Central memory CD8-positive, alpha-beta T cell (primary cell): ENCODE measurements around the gene NCAPH2.

Experiments
- ATAC-seq: fragments of 150-1000 bp; cut with Tn5 transposase; replicated peaks from 2 replicates; pipeline ENCODE4 v1.10.0; 2022; ENCODE audit warnings: mild to moderate bottlenecking, moderate FRiP score, moderate number of reproducible peaks; ENCODE audit not compliant: poor library complexity, severe bottlenecking; ENCODE audit errors: extremely low read depth
- DNase-seq, 2 donors: peaks; one replicate each; pipeline ENCODE4 v3.0.0; 2021; ENCODE audit warnings: low spot score in 2 of 2
- H3K27ac Mint-ChIP-seq: one replicate; pipeline ENCODE4 v1.8.0; 2022; ENCODE audit warnings: low read depth, mild to moderate bottlenecking, moderate library complexity, mixed read lengths
- H3K27me3 Mint-ChIP-seq: one replicate; pipeline ENCODE4 v1.8.0; 2022; ENCODE audit warnings: mixed read lengths
- H3K36me3 Mint-ChIP-seq: one replicate; pipeline ENCODE4 v1.8.0; 2022; ENCODE audit warnings: mild to moderate bottlenecking, moderate library complexity, mixed read lengths; ENCODE audit not compliant: insufficient read depth
- H3K4me1 Mint-ChIP-seq: one replicate; pipeline ENCODE4 v1.8.0; 2022; ENCODE audit warnings: mixed read lengths
- H3K4me3 Mint-ChIP-seq: one replicate; pipeline ENCODE4 v1.8.0; 2022; ENCODE audit warnings: mild to moderate bottlenecking, moderate library complexity, mixed read lengths
- H3K9me3 Mint-ChIP-seq: one replicate; pipeline ENCODE4 v1.8.0; 2022; ENCODE audit warnings: mixed read lengths

The NCAPH2 gene

DNA sequence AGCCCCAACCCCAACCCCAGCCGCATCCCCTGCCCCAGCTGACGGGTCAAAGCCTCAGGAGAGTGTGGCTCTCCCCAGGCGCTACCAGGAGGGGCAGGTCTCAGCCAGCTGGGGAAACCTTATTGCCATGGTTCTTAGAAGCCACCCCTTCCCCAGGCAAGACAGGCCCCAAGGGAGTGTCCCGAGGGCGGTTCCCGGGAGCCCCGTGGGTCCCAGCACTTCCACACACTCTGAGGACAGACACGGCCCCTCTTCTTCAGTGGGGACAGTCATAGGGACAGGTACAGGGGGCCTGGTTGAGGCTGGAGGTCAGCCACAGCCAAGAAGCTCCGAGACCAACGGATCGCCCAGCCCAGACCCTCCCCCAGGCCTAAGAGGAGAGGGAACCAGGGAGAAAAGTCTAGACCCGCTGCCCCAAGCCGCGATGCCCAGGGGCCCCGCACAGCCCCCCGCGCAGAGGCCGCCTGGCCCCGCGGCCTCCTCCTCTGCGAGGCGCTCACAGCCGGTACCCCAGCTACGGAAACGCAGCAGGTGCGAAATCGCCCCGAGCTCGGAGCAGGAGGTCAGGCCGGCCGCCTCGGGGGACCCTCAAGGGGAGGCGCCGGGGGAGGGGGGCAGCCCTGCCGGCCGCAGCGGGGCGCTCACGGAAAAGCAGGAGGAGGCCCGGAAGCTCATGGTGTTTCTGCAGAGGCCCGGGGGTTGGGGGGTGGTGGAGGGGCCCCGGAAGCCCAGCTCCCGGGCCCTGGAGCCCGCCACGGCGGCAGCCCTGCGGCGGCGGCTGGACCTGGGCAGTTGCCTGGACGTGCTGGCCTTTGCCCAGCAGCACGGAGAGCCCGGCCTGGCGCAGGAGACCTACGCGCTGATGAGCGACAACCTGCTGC, 40.3 kb downstream of the NCAPH2 start:
- H3K27ac Mint-ChIP-seq, result peak overlapping the region; percentile 87
- H3K27me3 Mint-ChIP-seq, result no peaks in the 10 kb centered on the region
- peak; percentile 37 for ATAC-seq
- H3K36me3 Mint-ChIP-seq, result peaks cover 3% of the 10 kb centered on the region
- no peaks in the 10 kb centered on the region for H3K9me3 Mint-ChIP-seq
- peaks cover 35% of the 10 kb centered on the region for H3K4me1 Mint-ChIP-seq
- H3K4me3 Mint-ChIP-seq, result peak overlapping the region; percentile 57
- DNase-seq, result no peak

DNA sequence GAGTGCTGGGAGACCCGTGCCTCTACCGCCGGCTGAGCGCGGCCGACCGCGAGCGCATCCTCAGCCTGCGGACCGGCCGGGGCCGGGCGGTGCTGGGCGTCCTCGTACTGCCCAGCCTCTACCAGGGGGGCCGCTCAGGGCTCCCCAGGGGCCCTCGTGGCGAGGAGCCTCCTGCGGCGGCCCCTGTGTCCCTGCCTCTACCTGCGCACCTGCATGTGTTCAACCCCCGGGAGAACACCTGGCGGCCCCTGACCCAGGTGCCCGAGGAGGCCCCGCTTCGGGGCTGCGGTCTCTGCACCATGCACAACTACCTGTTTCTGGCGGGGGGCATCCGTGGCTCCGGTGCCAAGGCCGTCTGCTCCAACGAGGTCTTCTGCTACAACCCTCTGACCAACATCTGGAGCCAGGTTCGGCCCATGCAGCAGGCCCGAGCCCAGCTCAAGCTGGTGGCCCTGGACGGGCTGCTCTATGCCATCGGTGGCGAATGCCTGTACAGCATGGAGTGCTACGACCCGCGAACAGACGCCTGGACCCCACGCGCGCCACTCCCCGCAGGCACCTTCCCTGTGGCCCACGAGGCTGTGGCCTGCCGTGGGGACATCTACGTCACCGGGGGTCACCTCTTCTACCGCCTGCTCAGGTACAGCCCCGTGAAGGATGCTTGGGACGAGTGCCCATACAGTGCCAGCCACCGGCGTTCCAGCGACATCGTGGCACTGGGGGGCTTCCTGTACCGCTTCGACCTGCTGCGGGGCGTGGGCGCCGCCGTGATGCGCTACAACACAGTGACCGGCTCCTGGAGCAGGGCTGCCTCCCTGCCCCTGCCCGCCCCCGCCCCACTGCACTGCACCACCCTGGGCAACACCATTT, 41.1 kb downstream of the NCAPH2 start:
- peak overlapping the region; percentile 76 for H3K4me3 Mint-ChIP-seq
- no peak for DNase-seq
- peak overlapping the region; percentile 51 for H3K27ac Mint-ChIP-seq
- H3K36me3 Mint-ChIP-seq, result peaks cover 1% of the 10 kb centered on the region
- no peaks in the 10 kb centered on the region for H3K9me3 Mint-ChIP-seq
- H3K4me1 Mint-ChIP-seq, result peaks cover 35% of the 10 kb centered on the region
- no peaks in the 10 kb centered on the region for H3K27me3 Mint-ChIP-seq
- peak; percentile 1 for ATAC-seq

DNA sequence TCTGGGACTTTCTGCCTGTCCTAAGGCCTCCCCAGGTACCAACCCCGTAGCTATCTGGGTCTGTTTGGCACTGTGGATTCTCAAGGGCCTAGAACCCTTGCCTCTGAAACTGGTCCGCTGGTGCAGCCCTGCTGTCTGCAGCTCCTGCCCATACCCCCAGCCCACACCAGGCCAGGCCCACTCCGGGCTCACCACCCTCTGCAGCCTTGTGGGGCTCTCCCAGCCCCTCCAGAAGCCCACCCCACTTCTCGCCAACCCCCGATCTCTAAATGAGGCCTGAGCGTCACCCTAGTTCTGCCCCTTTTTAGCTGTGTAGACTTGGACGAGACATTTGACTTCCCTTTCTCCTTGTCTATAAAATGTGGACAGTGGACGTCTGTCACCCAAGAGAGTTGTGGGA, 42.4 kb downstream of the NCAPH2 start:
- no peak for DNase-seq
- H3K4me1 Mint-ChIP-seq, result peaks cover 24% of the 10 kb centered on the region
- H3K9me3 Mint-ChIP-seq, result no peaks in the 10 kb centered on the region
- no peaks in the 10 kb centered on the region for H3K27me3 Mint-ChIP-seq
- peak overlapping the region; percentile 76 for H3K4me3 Mint-ChIP-seq
- ATAC-seq, result no peak
- peak overlapping the region; percentile 91 for H3K27ac Mint-ChIP-seq
- H3K36me3 Mint-ChIP-seq, result peaks cover 1% of the 10 kb centered on the region

DNA sequence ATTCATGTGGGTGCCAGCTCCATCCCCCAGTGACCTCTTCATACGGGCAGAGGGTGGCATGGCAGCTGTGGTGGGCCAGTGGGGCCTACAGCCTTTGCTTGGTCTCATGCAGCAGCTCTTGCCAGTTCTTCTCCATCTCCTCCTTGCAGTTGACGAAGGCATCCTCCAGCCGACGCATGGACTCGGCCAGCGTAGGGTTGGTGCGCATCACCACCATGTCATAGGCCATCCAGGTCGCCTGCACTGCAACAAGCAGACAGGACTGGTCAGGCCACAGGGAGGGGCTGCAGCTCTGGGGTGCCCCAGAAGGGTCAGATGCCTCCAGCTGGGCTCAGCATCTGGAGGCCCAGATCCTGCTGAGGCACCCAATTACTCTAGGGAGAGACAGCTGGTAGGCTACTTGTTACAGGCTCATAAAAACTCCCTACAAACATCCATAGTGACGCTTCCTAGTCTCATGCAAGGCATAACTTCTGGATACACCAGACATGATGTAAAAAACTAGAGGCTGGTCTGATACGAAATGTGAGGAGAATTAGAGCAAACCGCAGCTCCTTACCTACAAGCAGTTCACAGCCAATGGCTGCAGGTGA, 43.2 kb downstream of the NCAPH2 start:
- H3K4me3 Mint-ChIP-seq, result peak overlapping the region; percentile 46
- peaks cover 4% of the 10 kb centered on the region for H3K36me3 Mint-ChIP-seq
- DNase-seq, result no peak

GRCh38 chr22:50553310-50553709, 45.3 kb downstream of the NCAPH2 start:
- Mint-ChIP-seq H3K27me3 (no peaks in the 10 kb centered on the region), H3K4me1 (peaks cover 18% of the 10 kb centered on the region), H3K9me3 (no peaks in the 10 kb centered on the region), H3K4me3 (no peak overlapping the region), H3K27ac (no peak overlapping the region), H3K36me3 (peaks cover 4% of the 10 kb centered on the region)
- DNase-seq (no peak), ATAC-seq (no peak)

More for the DNA sequence above, 43.2 kb downstream of the NCAPH2 start:
- Mint-ChIP-seq H3K9me3 (no peaks in the 10 kb centered on the region), H3K27ac (no peak overlapping the region), H3K4me1 (peaks cover 18% of the 10 kb centered on the region), H3K27me3 (no peaks in the 10 kb centered on the region)
- ATAC-seq, result no peak

DNA sequence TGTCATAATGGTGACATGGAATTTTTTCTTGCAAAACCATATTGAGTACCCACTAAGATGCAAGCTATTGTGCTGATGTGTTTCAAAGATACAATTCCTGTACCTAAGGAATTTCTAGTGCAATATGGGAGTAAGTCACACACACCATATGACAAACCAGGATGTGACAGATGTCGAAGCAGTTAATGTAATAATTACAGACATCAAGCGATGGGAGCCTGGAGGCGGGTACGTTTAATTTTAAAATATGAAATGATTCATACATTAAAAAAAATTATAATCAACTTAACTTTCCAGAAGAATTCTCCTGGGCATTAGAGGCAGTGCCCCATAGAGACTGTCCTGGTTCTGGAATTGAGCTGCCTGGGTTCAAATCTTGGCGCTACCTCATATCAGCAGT, 48.7 kb downstream of the NCAPH2 start:
- Mint-ChIP-seq H3K4me3 (no peak overlapping the region), H3K27me3 (no peaks in the 10 kb centered on the region), H3K27ac (no peak overlapping the region), H3K36me3 (peaks cover 3% of the 10 kb centered on the region), H3K9me3 (no peaks in the 10 kb centered on the region), H3K4me1 (peaks cover 10% of the 10 kb centered on the region)
- ATAC-seq (no peak), DNase-seq (no peak)

GRCh38 chr22:50560034-50560433, 52.0 kb downstream of the NCAPH2 start:
- DNase-seq, result no peak
- Mint-ChIP-seq H3K4me1 (peaks cover 24% of the 10 kb centered on the region), H3K4me3 (no peak overlapping the region), H3K36me3 (peaks cover 6% of the 10 kb centered on the region), H3K27me3 (no peaks in the 10 kb centered on the region), H3K27ac (no peak overlapping the region), H3K9me3 (no peaks in the 10 kb centered on the region)
- no peak for ATAC-seq

DNA sequence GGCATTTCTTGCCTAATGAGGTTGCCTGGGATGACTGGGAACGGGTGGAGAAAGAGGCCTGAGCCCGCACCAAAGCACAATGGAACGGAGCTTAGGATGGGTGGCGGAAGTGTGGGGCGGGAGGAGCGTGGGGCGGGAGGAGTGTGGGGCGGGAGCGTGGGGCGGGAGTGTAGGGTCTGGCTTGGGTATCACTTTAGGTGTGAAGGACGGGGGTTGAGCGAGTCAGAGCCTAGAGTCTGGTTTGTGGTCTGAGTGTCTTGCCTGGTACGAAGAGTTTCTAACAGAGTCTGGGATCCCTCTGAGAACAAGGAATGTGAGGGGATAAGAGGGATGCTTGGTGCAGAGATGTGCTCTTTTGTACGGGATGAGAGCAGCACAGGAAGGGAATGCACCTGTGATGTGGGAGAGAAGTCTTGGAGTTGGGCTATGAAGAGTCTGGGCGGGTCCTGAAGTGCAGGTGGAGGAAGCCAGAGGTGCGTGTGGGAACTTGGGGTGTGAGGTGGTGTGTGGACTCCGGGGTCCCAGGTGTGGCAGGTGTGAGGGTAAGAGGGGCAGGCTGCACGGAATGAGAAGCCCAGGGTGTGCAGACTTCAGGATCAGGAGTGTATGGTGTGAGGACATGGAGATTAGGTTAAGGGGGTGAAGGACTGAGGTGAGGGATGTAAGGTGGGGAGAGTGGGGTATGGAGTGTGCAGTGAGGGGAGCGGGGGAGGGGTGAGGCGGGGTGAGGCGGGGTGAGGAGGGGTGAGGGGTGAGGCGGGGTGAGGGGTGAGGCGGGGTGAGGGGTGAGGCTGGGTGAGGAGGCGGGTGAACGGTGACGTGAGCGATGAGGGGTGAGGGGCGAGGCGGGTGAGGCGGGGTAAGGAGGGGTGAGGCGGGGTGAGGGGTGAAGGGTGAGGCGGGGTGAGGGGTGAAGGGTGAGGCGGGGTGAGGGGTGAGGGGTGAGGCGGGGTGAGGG, 53.7 kb downstream of the NCAPH2 start:
- DNase-seq (no peak), ATAC-seq (peak; percentile 45)
- Mint-ChIP-seq H3K27me3 (no peaks in the 10 kb centered on the region), H3K9me3 (no peaks in the 10 kb centered on the region), H3K4me1 (peaks cover 24% of the 10 kb centered on the region), H3K36me3 (peaks cover 3% of the 10 kb centered on the region), H3K4me3 (peak overlapping the region; percentile 68), H3K27ac (peak overlapping the region; percentile 93)

DNA sequence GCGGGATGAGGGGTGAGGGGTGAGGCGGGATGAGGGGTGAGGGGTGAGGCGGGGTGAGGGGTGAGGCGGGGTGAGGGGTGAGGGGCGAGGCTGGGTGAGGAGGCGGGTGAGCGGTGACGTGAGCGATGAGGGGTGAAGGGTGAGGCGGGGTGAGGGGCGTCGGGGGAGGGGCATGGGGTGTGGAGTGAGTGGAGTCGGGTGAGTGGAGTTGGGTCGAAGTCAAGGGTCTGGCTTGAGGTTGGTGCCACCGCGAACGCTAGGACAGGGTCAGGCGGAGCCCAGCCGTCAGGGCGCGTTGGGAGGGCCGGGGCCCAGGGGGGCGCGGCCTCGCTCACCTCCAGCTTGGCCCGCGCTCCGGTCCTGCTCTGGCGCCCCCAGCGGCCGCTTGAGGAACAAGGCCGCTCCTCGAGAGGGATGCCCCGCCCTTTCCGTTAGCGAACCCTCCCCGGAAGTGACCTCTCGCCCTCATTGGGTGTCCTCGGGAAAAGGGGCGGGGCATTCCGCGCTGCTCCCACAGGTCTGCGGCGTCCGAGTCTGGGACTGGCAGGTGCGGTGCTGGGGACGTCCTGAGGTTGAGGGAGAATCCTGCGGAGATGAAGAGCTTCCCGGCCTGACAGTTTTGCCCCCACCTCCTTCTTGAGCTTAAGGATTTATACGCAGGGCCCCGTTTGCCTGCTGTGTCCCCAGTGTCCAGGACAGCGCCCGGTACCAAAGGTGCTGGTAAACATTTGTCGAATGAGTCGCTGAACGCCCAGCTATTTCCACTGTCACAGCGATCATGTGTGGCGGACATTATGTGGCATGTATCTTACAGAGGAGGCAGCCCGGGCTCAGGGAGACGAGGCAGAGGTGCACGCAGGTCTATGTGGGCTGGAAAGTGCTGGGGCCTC, 54.7 kb downstream of the NCAPH2 start, which contains the start of gene SYCE3:
Gene SYCE3, minus strand, starts transcription at position 397 of the 890 bp plus-strand sequence. CDS start 6,514 bp downstream, outside the sequence.
- ATAC-seq (peak; percentile 90), DNase-seq (peak; percentile 95 to 98)
- Mint-ChIP-seq H3K9me3 (no peaks in the 10 kb centered on the region), H3K4me1 (peaks cover 24% of the 10 kb centered on the region), H3K36me3 (peaks cover 3% of the 10 kb centered on the region), H3K4me3 (peak within 1 kb of the TSS; percentile 86), H3K27me3 (no peaks in the 10 kb centered on the region), H3K27ac (peak within 1 kb of the TSS; percentile 93)

DNA sequence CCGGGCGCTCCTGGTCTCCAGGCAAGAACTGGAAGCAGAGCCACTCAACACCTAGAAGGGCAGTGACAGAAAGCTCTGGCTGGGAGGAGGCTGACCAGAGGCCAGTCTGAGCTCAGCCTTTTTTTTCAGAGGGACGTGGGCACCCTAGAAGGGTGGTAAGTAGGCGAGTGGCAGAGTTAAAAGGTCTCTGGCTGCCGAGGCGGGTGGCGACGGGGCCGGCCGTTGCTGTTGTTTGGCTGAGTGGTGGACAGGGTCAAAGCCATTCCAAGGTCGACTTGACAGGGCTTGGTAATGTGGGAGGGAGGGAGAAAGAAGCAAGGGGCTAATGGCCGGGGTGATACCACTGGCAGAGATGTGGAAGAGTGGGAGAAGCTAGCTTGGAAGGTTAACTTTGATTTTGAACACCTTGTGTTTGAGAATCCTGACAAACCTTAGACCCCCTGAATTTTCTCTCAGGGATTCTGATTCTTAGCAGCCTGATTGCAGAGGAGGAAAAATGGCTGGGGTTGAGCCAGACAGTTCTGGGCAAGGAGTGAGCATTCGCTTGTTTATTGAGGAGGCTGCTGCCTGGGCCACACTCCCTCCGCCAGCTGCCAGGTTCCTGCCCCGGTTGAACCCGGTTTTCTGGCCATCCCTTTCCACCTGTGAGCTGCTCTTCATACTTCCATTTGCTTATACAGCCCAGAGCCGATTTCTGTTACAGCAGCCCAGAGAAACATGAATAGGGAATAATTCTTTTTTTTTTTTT, 55.6 kb downstream of the NCAPH2 start:
- peak overlapping the region; percentile 56 for H3K27ac Mint-ChIP-seq
- H3K4me3 Mint-ChIP-seq, result peak overlapping the region; percentile 86
- no peaks in the 10 kb centered on the region for H3K9me3 Mint-ChIP-seq
- DNase-seq, result no peak
- H3K27me3 Mint-ChIP-seq, result no peaks in the 10 kb centered on the region
- peaks cover 4% of the 10 kb centered on the region for H3K36me3 Mint-ChIP-seq
- H3K4me1 Mint-ChIP-seq, result peaks cover 24% of the 10 kb centered on the region
- no peak for ATAC-seq
